Hematopoietic multipotent progenitor cell treated with erythropoietin and hydrocortisone succinate and interleukin-3 and kit ligand, for 17 days (in vitro differentiated cells): ENCODE measurements around the gene POLD2.
"Not testable (repeated sequence)": the region's sequence is repeated elsewhere in the genome, so short reads cannot be mapped to it uniquely, and the experiment has no call there.

Source experiments
- DNase-seq: peaks from one replicate; pipeline ENCODE4 v3.0.0-alpha.2; 2015; ENCODE audit warnings: low spot score

POLD2 gene

DNA sequence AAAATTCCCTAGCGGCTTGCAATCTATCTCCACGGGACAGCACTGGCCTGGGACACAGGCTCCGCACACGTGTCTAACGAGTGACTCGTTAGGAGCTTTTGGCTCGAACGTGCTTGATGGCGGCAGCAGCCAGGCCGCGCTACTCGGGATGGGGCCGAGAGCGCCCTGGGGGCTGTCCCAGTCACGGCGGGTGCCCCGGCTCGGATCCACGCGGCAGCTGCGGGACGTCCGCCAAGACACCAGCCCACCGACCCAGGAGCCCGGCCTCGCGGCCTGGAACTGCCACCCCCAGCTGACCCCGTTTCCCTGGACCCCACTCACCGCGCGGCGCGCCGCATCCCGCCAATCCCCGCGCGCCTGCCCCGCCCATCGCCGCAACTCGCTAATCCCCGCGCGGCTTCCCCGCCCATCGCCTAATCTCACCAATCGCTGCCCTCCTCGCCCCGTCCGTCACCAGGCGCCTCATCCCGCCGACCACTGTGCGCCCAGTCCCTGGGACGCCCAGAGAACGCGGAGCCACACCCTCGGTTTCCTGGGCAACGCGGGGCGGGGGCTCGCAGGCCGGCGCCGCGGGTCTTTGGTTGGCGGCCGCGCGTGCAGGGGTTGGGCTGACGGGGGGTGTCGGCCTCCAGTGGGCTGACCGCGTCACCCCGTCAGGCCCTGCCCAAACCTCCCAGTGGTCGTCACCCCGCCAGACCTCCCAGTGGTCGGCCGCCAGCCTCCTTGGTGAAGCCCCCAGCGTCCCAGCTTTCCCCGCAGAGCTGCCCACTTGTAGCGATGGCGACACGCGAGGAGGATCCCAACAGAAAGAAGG is at the start of gene POLD2:
TSS of gene POLD2 (minus strand) at position 359 of the 814 bp plus-strand sequence. CDS start 1,495 bp downstream, outside the sequence.
- DNase-seq = peak; percentile 90

DNA sequence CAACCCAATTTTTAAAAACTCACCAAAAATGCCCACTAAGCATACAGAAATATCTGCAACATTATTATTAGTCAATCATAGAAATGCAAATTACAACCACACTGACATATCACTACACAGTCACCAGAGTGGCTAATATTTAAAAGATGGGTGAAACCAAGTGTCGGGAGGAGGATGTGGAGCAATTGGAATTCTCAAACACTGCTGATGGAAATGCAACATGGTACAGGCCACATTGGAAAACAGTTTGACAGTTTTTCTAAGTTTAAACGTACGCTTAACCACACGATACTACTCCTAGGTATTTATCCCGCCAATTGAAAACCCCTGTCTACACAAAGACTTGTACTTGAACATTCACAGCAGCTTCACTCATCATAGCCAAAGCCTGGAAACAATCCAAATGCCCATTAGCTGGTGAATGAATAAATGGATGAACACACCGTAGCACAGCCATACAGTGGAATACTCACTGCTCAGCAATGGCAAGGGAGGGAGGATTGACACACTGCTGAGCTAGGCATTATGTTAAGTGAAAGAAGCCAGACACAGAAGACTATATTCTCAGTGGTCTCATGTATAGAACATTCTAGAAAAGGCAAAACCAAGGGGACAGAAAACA is 49.6 kb upstream of the POLD2 start:
- DNase-seq = no peak

DNA sequence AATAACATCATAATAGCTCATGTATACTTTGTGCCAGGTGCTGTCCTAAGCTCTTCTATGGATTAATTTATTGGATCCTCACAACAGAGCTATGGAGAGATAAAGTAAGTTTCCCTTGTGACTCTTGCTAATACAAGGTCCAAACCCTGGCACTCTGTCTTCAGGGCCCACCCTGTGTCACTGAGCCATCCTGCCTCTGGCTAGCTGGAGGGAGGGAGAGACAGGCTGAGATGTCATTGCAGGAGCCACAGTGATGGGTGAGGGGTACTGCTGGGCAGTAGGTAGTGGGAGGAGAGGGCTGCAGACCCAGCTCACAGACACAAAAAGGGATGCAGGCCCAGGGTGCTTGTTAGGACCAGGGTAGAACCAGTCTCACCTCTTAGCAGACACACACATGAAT is 49.0 kb upstream of the POLD2 start:
- no peak for DNase-seq

DNA sequence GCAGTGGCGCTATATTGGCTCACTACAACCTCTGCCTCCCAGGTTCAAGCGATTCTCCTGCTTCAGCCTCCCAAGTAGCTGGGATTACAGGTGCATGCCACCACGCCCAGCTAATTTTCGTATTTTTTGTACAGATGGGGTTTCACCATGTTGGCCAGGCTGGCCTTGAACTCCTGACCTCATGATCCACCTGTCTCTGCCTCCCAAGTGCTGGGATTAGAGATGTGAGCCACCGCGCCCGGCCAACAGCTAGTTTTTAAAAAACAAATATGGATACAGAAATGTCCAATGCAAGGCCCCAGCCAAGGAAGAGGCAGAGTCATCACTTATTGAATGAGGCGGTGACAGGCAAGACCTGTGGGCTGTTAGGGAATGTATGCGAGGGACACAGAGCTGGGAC is 48.6 kb upstream of the POLD2 start:
- DNase-seq = not testable (repeated sequence)

DNA sequence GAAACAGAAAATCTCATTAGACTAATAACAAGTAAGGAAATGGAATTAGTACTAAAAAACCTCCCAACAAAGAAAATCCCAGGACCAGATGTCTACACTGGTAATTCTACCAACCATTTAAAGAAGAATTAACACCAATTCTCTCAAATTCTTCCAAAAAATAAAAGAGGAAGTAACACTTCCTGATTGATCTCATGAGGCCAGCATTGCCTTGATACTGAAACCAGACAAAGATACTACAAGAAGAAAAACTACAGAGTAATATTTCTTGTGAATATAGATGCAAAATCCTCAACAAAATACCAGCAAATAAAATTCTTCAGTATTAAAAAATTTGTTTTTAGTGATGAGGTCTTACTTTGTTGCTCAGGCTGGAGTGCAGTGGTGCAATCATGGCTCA is 44.6 kb upstream of the POLD2 start:
- DNase-seq = no peak

DNA sequence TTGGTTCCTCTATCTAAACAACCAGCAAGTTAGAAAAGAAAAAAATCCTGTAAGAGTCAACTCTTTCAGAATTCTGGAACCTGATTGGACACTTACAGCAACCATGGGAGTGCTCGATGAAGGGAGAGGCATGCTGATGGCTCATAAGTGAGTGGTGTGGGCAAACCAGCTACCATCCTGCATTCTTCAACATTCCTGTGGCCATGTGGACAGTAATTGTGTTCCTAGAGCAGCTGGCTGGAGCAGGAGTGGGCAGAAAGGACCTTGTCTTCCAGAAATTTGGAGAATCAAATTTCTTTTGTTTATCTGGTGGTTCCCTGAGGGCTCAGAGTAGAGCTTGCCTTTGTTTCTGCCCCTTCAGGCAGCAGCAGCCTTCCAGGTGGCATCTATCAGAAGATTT is 40.2 kb upstream of the POLD2 start:
- no peak for DNase-seq

DNA sequence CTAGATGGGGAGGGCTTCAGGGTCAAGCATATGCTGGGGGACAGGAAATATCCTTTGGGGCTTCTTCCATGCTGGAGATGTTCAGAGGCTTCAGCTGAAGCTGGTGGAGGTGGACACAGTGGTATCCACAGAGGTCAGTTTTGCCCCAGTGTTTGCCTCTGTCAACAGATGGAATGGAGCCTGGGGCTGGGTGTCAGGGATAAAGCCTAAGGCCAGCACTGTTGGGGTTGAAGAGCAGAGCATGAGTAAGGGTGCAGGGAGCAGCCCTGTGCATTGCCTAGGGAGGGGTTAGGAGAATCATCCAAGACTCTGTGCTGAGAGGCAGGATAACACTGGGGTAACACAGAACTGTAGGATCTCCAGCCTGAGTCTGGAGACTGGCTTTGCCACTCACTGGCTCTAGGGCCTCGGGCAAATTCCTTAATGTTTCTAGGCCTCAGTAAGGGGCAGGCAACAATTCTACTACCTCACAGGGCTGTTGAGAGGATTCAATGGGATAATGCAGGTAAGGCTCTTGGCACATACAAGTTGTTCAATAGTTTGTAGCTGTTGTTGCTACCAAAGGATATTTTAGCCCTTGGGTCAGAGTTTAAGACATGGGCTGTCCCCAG is 39.5 kb upstream of the POLD2 start:
- DNase-seq = no peak

DNA sequence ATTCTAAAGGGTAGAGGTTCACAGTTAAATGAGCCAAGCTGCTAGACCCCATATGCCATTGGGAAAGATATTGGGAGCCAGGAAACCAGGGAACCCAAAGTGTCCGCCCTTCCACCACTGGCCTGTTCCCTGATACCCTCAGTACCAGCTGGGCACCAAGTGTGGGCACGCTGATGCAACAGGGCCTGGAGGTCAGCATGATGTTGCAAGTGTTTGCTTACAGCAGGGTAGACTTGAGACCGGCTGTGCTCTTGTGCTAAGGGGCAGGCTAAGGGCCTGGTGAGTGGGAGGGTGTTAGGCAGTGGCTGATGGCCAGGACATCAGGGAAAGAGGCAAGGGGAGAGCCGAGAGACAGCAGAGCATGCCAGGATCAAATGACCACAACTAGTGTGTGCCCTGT is 38.8 kb upstream of the POLD2 start:
- DNase-seq = no peak

DNA sequence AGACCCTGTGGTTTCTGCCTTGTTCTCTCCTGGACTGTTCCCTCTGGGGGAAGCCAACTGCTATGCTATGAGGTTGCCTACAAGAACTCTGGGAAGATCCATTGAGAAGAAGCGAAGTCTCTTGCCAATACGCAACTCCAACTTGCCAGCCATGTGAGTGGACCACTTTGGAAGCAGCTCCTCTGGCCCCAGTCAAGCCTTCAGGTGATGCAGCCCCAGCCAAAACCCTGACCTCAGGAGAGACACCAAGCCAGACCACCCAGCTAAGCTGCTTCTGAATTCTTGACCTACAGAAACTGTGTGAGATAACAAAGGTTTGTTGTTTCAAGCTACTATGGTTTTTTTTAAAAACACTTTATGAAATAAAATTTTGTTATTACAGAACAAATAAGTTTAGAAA is 38.0 kb upstream of the POLD2 start:
- DNase-seq = no peak

DNA sequence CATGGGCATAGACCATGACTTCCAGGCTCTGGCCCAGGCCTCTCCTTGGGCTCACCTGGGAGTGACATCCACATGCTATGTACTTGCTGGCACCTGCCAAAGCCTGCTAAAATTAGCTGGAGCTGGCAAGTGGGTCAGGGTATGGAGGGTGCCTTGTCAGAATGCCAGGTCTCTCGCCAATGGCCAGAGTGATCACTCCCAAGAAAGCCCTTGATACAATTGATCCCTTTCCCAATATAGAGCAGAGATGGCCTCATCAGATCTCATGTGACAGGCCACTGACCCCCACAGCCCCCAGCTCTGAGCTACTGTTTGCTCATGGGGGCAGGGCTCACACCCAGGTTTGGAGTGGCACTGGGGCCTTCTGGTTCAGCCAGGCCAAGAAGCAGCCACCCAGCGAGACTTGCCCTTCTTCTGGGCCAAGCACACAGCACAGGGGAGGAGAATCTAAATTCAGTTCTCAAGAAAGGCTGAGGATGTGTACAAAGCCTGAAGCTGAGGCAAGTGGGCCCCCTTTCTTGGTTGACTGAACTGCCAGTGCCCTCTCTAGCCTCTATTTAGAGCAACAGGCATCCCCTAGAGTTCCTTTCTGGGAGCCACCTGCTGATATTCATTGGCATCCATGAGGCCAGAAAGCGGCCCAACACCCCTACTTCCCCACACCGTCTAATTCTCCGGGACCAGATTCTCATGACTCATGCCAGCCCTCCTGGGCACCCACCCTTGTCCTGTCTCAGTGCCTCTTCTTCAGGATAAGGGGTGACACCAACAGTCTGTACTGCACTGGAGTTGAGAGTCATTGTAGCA is 36.7 kb upstream of the POLD2 start:
- no peak for DNase-seq

DNA sequence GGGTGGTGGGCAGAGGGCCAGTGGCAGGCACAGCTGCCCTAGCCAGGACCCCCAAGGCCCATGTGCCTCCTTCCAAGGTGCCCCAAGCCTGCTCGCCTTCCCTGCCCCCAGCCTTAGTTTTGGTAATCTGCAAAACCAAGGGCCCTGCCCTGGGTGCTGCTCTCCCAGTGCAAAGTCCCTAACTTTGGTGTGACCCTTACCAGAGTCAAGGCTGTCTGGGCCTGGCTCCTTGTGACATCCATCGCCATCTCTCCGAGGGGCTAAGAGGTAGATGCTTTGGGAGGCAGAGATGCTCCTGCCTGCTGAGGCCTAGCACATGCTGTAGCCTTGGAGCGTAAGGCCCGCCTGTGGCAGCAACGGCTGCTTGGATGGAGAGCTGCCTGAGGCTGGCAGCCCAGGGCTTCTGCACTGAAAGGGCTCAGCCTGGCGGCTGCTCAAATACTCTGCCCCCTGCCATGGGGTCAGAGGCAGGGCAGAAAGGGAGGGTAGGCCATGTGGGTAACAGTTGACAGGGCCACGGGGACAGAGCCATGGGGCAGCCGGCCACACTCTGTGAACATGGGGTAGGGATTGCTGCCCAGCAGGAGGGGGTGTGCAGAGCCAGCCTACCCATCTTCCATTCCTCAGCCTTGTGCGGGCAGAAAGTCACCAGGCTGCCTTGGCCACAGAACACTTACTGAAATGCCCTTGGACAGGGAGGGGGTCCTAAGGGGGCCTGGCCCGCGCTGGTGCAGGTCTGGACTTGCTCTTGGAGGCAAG is 35.7 kb upstream of the POLD2 start:
- no peak for DNase-seq

DNA sequence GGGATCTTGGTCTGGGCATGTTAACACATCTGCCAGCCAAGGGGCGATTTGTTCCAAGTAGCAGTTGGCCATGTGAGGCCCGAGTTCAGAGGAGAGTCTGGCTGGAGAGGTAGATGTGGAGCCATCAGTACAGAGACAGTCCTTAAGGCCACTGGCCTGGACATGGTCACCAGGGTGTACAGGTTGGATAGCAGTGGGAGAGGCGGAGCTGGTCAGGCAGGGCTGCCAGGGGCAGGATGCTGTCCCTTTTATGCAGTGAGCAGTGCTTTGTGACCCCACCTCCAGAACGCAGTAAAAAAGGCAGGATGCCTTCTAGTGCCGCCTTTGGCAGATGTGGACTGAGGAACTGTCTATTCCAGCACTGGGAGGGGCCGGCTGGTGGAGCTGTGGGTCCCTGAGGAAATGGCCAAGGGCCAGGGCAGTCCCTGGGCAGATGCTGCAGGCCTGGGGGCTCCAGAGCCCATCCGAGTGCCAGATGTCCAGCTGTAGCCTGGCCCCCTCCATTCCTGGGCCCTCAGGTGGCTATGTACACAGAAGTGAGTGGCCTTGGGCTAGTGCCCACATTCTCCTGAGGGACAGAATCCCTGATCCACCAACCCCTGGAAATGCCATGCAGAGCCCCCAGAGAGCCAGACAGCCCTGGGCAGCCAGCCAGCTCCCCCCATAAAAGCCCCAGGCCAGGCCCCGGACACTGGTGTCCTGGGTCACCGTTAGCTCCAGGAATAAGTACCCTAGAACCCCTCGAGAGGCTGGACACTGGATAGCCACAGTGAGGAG is 34.9 kb upstream of the POLD2 start:
- no peak for DNase-seq

DNA sequence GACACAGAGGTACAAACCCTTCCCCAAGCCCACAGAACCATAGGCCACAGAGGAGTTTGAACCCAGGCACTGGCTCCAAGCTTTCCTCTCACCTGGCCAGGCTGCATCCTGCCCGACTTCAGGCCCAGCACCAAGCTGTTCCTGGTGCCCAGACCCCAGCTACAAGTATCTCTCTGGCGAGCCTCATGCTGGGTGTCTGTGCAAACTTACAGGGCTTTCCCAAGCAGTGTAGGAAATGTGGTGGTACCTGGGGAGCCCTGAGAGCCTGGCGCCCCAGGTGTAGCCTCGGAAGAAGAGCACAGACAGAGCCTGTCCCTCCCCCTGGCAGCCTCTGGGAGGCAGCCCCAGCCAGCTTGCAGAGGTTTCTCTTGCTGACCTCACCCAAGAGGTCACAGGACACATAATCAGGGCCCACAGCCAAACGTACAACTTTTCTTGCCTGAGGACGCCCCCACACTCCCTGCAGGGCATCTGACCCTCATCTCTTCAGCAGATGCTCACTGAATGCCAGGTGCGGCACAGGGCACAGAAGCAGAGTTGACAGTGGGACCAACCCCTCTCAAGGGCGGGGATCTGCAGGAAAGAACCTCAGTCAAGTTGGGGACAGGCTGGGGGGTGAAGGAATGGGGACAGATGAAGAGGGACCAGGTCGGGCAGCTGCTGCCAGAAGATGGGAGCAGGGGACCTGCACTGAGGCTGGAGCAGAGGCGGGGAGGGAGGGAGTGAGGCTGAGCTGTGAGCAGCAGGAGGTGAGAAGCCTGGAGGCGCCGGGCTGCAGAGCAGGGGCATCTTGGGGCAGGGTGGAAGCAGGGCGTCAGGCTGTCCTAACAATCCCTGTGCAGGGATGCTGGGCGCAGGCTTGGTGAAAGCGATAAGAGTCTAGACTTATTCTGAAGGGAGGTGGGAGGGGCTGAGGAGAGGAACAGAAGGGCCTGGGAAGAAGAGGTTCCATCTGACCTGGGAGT is 34.0 kb upstream of the POLD2 start:
- no peak for DNase-seq

DNA sequence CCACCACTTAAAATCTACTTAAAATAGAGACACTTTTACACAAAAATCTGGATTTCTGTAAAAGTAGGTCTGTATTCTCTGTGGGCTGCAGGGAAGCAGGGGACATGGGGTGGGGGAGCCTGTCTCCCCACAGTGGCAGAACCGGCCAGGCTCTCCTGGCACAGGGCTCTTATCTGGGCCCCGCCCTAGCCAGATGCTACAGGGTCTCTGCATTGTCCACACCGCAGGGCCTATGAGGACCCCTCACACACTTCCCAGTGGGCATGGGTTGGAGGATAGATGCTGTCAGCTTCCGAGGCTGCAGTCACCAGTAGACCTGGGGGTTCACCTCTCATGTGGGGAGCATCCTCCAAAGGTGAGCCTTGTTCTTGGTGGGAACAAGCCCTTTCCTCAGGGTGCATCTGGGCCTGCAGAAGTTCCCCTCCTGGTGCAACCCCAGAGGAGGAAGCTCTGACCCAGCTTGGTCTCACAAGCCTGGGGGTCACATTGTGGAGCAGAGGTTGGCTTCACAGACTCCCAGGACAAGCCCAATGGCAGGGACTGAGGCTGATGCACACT is 33.2 kb upstream of the POLD2 start:
- no peak for DNase-seq

DNA sequence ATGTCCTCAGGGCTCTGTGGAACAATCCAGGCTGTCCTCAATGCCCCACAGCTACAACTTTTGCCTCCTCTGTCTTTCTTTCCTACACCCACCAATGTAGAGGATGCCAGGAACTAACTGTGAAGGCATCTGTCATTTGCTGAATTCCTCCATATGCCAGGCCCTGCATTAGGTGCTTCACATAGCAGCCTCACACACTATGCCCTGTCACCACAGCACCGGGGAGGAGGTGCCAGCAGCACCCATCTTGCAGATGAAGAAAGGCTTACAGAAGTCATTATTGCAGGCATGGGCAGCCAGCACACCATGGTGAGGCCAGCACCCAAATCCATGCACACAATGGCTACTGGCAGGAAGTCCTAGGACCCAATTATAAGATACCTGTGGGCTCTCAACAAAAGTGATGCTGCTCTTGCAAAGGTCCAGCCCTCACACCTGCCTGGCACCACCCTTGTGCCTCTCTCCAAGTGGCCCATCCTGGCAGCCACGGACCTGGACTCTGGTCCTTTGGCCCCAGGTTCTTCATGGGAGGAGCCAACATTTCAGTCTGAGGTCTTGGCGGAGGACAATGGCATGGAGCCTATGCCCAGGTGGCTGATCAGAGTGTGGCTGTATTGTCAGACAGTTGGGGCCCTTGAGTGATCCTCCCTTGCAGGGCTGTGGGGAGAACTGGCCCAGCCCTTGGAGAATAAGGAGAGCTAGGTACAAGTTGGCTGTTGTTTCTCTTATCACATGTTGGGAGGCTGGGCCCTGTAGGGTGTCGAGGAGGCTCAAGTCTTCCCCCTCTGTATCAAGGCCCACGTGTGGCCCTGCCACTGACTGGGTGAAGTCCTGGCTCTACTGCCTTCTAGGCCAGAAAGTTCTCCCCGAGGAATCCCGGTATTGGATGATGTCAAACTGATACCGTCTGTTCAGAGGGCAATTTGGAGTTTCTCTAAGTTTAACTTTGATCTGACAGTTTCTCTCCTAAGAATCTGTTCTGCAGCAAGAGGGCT is 32.1 kb upstream of the POLD2 start:
- DNase-seq = no peak

DNA sequence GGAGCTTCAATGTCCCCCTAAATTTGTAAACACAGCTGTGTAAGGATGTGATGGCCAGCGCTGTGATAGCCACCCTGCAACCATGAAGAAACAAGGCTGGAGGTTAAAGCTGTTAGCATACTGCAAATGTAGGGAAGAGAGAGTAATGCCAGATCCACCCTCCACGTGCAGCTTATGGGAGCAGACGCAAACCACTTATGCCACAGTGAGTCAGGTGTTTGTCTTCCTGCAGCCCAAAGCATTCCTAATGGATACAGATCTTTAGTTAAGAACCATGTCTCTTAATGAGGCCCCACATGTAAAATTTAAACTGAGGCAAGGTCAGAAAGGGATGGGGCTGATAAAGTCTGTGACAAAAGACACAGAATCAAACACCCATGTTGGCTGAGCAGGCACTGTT is 31.4 kb upstream of the POLD2 start:
- DNase-seq = no peak

DNA sequence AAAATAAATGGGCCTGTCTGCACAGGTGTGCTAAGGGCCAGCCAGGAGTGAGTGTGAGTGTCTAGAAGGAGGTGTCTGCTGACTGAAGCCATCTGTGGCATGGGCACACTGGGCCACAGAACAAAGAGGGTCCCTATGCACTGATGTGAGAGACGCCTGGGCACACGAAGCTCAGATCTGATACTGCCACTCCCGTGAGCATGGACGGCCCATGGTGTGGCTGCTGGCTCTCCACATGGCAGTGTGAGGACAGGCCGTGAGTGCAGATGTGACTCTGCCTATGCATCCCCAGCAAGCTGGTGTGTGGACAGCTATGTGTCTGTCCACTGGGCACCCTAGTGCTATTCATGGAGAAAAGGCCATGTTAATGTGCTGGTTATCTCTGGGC is 30.6 kb upstream of the POLD2 start:
- DNase-seq = no peak
